GM18907 (cell line): ENCODE measurements around the gene C11orf68.
"Not testable (repeated sequence)": the region's sequence is repeated elsewhere in the genome, so short reads cannot be mapped to it uniquely, and the experiment has no call there.

ENCODE experiments used
- ATAC-seq: cut with Tn5 transposase; IDR thresholded peaks from one replicate; pipeline ENCODE4 v1.9.1; 2021; ENCODE audit warnings: mild to moderate bottlenecking, moderate library complexity; ENCODE audit not compliant: unreplicated experiment

C11orf68 gene

GRCh38 chr11:65915101-65915820 lies 3.6 kb downstream of the C11orf68 start:
- ATAC-seq: no peak

- ATAC-seq: no peak
These were observed 6.0 kb downstream of the C11orf68 start for GRCh38 chr11:65912845-65913244.

GRCh38 chr11:65911682-65912568 lies 6.9 kb downstream of the C11orf68 start:
- no peak for ATAC-seq

- ATAC-seq: no peak
These were observed 11.0 kb downstream of the C11orf68 start for GRCh38 chr11:65907878-65908277.

- no peak for ATAC-seq
These were observed 12.3 kb downstream of the C11orf68 start for GRCh38 chr11:65906602-65907001.

- no peak for ATAC-seq
These were observed 15.1 kb downstream of the C11orf68 start for GRCh38 chr11:65903715-65904114.

- ATAC-seq: no peak
These were observed 15.8 kb downstream of the C11orf68 start for GRCh38 chr11:65903068-65903481.

- ATAC-seq: no peak
These were observed 18.0 kb downstream of the C11orf68 start for GRCh38 chr11:65900899-65901180.

GRCh38 chr11:65900125-65900898 lies 18.6 kb downstream of the C11orf68 start, which contains the start of gene FOSL1:
TSS of gene FOSL1 (minus strand) at chr11:65900388. CDS start at chr11:65900339, 49 bp downstream.
- ATAC-seq: peak; percentile 74

GRCh38 chr11:65899356-65900124 lies 19.3 kb downstream of the C11orf68 start:
- no peak for ATAC-seq

GRCh38 chr11:65898656-65899355 lies 20.1 kb downstream of the C11orf68 start:
- ATAC-seq: no peak

GRCh38 chr11:65897020-65897471 lies 21.8 kb downstream of the C11orf68 start:
- no peak for ATAC-seq

- ATAC-seq: no peak
These were observed 22.5 kb downstream of the C11orf68 start for GRCh38 chr11:65896034-65896999.

- no peak for ATAC-seq
These were observed 23.3 kb downstream of the C11orf68 start for GRCh38 chr11:65895482-65895981.

GRCh38 chr11:65894034-65894591 lies 24.7 kb downstream of the C11orf68 start:
- no peak for ATAC-seq

GRCh38 chr11:65892661-65893317 lies 26.1 kb downstream of the C11orf68 start:
- ATAC-seq: no peak

- not testable (repeated sequence) for ATAC-seq
These were observed 26.7 kb downstream of the C11orf68 start for GRCh38 chr11:65892137-65892540.
